GM19023 (cell line): Measurements from ENCODE around the gene FMN1.

Source experiments
- ATAC-seq: cut with Tn5 transposase; IDR thresholded peaks from one replicate; pipeline ENCODE4 v1.9.1; 2021; ENCODE audit warnings: mild to moderate bottlenecking, moderate library complexity; ENCODE audit not compliant: unreplicated experiment

Gene FMN1

GRCh38 chr15:32946210-32946609 lies 248.3 kb downstream of the FMN1 start:
- no peak for ATAC-seq

- no peak for ATAC-seq
Observed at GRCh38 chr15:32944431-32944830, 250.1 kb downstream of the FMN1 start.

DNA sequence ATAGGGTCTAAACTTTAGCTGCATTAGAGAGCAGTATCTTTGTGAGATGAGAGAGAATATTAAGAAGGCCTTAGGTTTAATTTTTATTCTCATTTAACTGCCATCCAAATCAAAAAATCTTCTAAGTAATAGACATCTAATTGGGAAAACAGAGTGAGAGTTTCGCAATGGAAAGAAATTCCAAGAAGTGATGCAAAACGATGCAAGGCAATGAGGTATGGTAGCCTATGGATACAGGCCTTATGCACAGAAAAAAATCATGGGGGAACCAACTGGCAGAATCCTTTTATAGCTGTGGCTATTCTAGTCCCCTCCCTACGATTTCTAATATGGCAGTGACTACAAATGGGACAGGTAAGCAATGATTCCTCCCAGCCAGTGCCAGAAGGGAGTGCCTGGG lies 250.8 kb downstream of the FMN1 start:
- ATAC-seq = no peak

- ATAC-seq = no peak
Observed at GRCh38 chr15:32942401-32942841, 252.1 kb downstream of the FMN1 start.

DNA sequence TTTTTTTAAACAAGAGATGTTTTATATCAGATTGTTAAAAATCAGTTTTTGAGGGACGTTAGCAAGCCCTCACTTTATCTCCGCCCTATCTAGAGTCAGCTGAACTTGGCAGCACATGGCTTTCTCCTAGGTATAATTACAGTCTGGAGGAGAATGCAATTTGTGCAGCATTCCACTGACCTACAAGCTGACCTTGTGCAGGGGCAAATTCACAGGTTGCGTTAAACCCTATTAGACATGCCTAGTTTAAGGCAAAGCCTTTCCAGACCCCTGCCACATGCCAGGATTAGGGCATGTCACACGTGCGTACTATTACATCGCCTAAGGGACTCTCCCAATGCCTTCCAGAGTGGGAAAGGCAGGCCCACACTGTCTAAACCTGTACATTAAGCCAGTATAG lies 252.7 kb downstream of the FMN1 start:
- ATAC-seq = no peak

GRCh38 chr15:32936976-32937375 lies 257.5 kb downstream of the FMN1 start:
- no peak for ATAC-seq

GRCh38 chr15:32936283-32936918 lies 258.1 kb downstream of the FMN1 start:
- no peak for ATAC-seq

GRCh38 chr15:32935139-32935538 lies 259.4 kb downstream of the FMN1 start:
- ATAC-seq = no peak

GRCh38 chr15:32933236-32933635 lies 261.3 kb downstream of the FMN1 start:
- no peak for ATAC-seq

DNA sequence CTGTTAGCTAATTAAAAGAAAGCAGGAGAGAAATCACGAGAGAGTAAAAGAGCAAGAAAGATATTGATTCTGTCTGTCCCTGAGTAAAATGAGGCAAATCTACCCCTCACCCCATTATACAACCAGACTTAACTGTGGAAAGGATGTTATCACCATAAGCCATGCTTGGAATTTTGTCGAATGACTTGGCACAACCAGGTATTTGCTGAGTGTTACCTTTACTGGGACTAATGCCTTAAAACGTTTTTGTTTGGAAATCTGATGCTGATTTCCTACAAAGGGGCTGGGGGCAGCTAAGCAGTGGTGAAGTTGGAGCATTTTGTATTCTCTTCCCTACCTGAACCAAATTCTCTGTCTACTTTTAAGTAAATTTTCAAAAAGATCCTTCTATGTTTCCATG lies 265.6 kb downstream of the FMN1 start:
- ATAC-seq = no peak

DNA sequence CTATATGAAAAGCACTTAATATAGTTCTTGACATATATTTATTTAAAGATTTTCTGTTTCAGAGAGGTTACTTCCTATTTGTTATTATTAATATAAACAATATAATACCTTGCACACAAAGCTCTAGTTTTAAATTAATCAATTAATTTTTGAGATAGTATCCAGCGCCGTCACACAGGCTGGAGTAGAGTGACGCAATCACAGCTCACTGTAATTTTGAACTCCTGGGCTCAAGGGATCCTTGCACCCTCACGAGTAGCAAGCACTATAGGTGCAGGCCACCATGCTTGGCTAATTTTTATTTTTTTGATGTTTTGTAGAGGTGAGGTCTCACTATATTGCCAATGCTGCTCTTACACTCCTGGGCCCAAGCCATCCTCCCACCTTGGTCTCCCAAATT lies 267.4 kb downstream of the FMN1 start:
- no peak for ATAC-seq

- no peak for ATAC-seq
Observed at GRCh38 chr15:32923176-32923575, 271.3 kb downstream of the FMN1 start.

DNA sequence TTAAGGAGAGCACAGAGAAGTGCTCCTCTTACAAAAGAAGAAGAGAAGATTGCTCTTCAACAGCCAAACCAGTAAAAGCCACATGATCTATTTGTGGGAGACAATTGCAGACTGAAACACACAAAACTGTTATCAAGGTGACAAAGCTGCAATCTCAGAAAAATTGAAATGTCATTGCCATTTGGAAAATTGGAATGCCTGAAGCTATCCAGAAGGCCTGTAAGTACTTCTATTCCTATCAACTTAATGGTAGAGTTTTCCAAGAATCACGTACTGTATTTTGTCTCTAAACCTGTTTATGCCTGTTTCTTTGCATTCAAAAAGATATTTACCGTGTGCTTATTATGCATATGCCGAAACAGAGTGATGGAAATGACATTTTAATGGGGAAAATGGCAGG lies 272.0 kb downstream of the FMN1 start:
- no peak for ATAC-seq

GRCh38 chr15:32919749-32920414 lies 274.6 kb downstream of the FMN1 start:
- no peak for ATAC-seq

GRCh38 chr15:32918547-32918946 lies 276.0 kb downstream of the FMN1 start:
- no peak for ATAC-seq

DNA sequence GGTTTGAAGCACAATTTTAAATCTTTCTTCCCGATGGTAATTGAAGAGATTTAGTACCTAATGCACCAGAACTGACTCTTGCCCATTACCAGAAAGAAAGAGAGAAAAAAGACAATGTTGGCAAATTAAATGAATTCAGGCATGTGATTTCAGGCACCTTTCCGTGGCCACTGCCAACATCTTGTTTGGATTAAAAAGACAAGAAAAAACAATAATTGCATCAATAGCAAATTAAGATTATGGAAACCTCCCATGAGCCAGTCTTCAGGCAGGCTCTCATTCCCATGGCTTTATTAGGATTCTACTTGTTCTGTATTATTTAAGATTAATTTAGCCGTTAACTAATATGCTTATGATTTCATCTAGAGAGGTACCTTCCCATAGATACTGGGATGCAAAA lies 283.7 kb downstream of the FMN1 start:
- ATAC-seq = no peak

GRCh38 chr15:32909431-32909830 lies 285.1 kb downstream of the FMN1 start:
- no peak for ATAC-seq

DNA sequence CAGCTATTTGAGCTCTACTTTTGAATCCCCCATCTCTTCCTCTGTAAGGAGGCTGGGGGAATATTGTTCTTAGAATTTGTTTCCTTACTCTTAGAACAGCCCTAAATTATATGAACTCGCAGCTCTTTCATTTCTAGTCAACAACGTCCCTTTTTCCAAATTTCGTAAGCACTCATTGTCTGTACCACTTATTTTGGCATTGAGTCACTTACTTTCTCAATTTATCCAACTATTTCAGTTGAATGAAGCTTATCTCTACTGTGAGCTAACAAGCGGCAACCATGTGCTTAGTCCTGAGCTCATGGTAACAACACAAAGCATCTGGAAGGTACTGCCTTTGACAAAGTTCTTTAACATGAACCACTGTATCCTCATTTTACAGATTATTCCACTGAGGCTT lies 285.6 kb downstream of the FMN1 start:
- ATAC-seq = peak; percentile 13

GRCh38 chr15:32908135-32908801 lies 286.2 kb downstream of the FMN1 start:
- ATAC-seq = peak; percentile 90

DNA sequence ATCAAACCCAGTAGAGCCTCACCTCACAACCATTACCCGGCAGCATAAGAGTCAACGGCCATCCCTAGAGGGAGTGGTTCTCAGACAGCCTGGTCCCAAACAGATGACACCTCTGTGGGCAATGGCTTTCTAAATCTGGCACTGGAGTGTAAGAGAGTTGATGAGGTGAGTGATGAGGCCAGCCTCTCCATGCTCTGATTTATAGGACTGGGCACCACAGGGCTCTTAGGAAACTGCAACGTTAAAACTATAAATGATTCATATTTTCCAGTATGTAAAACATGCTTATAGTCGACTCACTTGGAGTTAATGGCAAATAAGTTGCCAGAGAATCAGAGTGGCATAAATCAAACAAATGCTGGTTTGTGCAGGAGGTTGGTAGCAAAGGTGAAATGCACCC lies 289.0 kb downstream of the FMN1 start:
- ATAC-seq = no peak

DNA sequence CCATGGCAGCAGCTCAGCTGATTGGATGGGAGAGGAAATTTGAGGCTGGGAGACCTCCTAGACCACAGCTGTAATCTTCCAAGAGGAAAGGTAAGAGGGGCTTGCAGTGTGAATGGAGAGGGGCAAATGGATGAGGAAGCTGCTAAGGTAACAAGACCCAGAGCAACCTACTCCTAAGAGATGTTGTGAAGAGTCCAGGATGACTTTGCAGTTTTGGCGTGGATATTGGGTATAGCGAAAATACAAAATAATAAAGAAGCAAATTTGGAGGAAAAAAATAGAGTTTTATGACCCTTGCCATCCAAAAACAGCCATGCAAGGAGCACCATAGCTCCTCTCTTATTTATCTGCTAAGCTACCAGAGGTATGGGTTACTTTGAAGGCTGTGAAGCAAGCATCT lies 290.1 kb downstream of the FMN1 start:
- no peak for ATAC-seq

- no peak for ATAC-seq
Observed at GRCh38 chr15:32903591-32904290, 290.8 kb downstream of the FMN1 start.
